H1 (cell line): ENCODE results near the gene CEP78. TPM values are rescaled to one million over a fixed set of nuclear protein-coding genes. Genes with fewer than 3 reads are reported as not detected.

ENCODE experiments used
- SP2 ChIP-seq: IDR thresholded peaks from 2 replicates; pipeline ENCODE4 v1.6.1; 2012; ENCODE audit warnings: mild to moderate bottlenecking, low read length, inconsistent platforms
- ZNF274 ChIP-seq: IDR thresholded peaks from 2 replicates; pipeline ENCODE4 v1.7.0; 2012; ENCODE audit warnings: low read length, borderline replicate concordance; ENCODE audit errors: extremely low read depth
- polyA plus RNA-seq, 7 experiments: library from polyadenylated mRNA; depleted of rRNA in 3 of 7; stranded (reverse) in 5 of 7; unstranded in 2 of 7; fragments of >200 nt in 5 of 7; fragments of 200-250 nt in 2 of 7; gene quantifications; 1 replicate in 5 of 7; 2 replicates in 1 of 7; 4 replicates in 1 of 7; pipeline versions ENCODE4 v1.2.1 to v1.2.3, GENCODE V29; 2011 to 2013; ENCODE audit warnings: missing spikeins in 2 of 7, mixed read lengths in 2 of 7
- total RNA-seq: library from RNA; stranded (reverse); fragmentation: NEBNext Ultra II Directional; extraction: Animal tissue kit (Norgen Biotek cat#: 25700); gene quantifications from 2 replicates; pipeline ENCODE4 v1.2.1, GENCODE V29; 2021

The CEP78 gene
- total and polyA plus RNA-seq, 2 of the 8 experiments (the other 6 are each of a cell fraction or from before 2014, with no cell fraction given), result 10.3 to 40.9 TPM

DNA sequence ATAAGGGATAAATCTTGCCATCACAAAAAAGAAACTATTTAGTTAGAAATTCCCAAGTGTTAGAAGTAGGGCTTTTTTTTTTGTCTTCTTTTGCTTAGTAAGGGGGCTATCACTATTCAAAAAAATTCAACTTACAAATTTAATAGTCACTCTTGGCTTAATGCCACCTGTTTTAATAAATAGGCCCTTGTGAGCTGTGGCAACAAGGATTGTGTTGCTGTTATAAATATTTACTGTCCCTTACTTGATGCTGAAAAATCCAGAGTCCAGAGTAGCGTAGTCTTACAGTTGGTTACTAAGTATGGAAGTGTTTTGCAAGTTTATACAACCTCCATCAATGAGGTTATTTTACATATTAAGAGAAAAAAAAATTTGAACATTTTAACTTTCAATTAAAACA, 21.4 kb upstream of the CEP78 start (continued):
- no peak for TF ChIP-seq ZNF274
- no peak for TF ChIP-seq SP2
- TF ChIP-seq, all 59 proteins: peak for 0
